ENCODE data around the gene XPR1.

Gene XPR1

DNA sequence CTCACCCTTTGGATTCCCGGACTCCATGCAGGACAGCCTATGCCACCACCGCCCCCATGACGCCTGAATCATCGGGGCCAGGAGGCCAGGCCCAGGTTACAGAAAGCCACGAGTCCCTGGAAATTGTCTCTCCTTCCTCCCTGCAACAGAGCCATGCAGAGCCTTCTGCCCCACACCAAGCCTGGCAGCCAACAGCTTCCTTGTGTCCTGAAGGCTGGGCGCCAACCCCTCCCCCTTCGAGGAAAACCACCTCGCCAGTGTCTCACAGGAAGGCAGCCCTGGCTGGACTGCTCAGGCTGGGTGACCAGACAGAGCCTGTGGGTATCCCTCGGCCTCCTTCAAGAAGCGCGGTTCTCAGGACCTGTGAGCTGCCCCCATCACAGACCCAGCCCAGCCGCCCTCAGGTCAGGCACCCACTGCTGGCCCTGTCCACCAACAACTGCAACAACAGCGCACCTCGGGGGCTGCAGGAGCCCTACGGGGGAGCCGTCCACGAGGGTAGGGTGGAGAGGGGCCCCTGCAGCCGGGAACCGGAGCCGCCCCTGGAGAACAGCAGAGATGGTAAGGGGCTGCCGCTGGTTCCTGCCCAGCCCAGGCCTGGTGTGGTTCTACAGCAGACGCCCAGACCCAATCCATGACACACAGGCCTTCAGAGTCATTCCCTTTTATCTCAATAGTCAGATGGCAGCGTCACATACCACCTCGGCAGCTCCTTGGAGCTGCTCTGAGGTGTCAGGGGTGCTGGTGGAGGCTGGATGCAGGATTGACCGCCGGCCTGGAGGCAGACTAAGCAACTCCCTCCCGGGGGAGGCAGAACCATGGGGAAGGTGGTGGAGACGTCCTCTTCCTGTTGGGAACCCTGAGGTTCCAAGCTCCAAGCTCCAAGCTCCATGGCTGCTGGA, 304.5 kb downstream of the XPR1 start:
- no peak for DNase-seq
- H3K9me3 ChIP-seq: no peaks in the 10 kb centered on the region
- H3K36me3 ChIP-seq: peaks cover 10% of the 10 kb centered on the region
- H3K4me1 ChIP-seq: peaks cover 6% of the 10 kb centered on the region
- TF ChIP-seq, protein P1, sequence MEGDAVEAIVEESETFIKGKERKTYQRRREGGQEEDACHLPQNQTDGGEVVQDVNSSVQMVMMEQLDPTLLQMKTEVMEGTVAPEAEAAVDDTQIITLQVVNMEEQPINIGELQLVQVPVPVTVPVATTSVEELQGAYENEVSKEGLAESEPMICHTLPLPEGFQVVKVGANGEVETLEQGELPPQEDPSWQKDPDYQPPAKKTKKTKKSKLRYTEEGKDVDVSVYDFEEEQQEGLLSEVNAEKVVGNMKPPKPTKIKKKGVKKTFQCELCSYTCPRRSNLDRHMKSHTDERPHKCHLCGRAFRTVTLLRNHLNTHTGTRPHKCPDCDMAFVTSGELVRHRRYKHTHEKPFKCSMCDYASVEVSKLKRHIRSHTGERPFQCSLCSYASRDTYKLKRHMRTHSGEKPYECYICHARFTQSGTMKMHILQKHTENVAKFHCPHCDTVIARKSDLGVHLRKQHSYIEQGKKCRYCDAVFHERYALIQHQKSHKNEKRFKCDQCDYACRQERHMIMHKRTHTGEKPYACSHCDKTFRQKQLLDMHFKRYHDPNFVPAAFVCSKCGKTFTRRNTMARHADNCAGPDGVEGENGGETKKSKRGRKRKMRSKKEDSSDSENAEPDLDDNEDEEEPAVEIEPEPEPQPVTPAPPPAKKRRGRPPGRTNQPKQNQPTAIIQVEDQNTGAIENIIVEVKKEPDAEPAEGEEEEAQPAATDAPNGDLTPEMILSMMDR (IDR thresholded peaks at IDR 0.05; ENCODE audit: low read depth, low read length): no peak
- no peak overlapping the region for H3K4me3 ChIP-seq (ENCODE audit: low read depth, low read length)
- no peaks in the 10 kb centered on the region for H3K27me3 ChIP-seq

DNA sequence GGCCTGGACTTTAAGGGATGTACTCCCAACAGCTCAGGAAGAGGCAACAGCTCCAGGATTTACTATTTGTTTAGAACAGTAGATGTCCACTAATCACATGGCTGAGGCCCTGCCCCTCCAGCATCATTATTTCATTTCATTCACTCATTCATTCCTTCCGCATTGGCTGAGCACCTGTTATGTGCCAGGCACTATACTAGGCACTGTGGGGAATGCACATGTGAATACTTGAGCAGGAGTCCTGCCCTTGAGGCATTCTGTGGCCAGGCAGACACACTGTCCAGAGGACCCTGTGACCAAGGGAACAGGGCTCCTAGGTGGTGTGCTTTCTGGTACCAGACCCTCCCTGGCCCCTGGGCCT, 305.2 kb downstream of the XPR1 start:
- no peak overlapping the region for H3K4me3 ChIP-seq (ENCODE audit: low read depth, low read length)
- peaks cover 10% of the 10 kb centered on the region for H3K36me3 ChIP-seq
- H3K4me1 ChIP-seq: no peaks in the 10 kb centered on the region
- H3K27me3 ChIP-seq: no peaks in the 10 kb centered on the region
- no peaks in the 10 kb centered on the region for H3K9me3 ChIP-seq
- TF ChIP-seq, protein P1 (IDR thresholded peaks at IDR 0.05; ENCODE audit: low read depth, low read length): no peak
- no peak for DNase-seq

DNA sequence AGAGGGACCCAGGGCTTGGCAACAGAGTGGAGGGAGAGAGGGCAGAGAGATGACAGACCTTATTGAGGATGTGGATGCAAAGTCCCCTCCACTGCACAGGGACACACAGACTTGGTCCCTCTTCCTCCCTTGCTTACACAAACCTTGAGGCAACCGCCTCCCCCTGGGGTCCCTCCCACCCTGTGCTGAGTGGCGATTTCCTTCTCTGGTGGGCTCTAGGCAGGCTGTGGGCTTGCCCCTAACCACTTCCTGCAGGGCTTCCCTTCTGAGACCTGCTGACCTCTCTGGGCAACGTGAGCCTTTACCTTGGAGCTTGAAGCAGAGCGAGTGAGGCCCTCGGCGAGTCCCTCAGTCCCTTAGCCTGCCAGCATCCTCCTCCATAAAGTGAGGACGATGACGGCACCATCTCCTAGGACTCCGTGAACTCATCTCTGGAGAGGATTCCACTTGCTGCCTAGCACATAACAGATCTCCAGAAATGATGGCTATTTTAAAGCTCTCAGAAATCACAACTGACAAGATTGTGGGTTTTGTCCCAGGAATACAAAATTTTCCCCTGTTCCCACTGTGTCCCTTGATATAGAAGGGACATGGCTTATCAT, 305.9 kb downstream of the XPR1 start:
- Histone ChIP-seq H3K36me3 (peaks cover 10% of the 10 kb centered on the region), H3K27me3 (no peaks in the 10 kb centered on the region), H3K9me3 (no peaks in the 10 kb centered on the region), H3K4me3 (ENCODE audit: low read depth, low read length) (no peak overlapping the region), H3K4me1 (no peaks in the 10 kb centered on the region)
- no peak for DNase-seq
- TF ChIP-seq, protein P1 (IDR thresholded peaks at IDR 0.05; ENCODE audit: low read depth, low read length): no peak

DNA sequence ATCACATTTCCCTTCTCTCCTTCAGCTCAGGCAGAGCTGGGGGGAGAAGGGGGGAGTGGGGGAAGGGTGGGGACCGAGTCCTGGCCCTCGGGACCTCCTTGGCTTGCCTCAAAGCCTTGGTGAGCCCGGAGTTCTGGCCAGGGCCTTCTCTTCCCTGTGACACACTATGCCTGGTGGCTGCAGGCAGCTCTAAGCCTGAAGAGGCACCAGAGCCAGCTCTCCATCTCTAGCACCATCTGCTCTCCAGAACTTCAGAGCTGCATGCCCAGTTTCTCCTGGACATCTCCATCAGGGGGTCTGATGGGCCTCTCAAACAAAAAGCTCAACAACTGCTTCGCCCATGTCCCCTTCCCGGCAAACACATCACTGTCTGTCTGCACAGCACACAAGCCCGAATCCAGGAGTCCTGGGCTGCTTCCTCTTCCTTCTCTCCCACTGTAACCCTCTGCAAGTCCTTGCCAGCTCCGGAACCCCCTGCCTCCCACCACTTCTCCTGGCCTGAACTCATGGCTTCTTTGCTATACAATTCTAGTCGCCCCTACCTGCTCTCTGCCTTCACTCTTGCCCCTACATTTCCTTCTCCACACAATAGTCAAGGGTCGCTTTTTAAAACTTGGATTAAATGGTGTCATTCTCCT, 307.4 kb downstream of the XPR1 start:
- H3K9me3 ChIP-seq: no peaks in the 10 kb centered on the region
- no peak overlapping the region for H3K4me3 ChIP-seq (ENCODE audit: low read depth, low read length)
- no peaks in the 10 kb centered on the region for H3K27me3 ChIP-seq
- H3K36me3 ChIP-seq: peaks cover 10% of the 10 kb centered on the region
- TF ChIP-seq, protein P1 (IDR thresholded peaks at IDR 0.05; ENCODE audit: low read depth, low read length): no peak
- DNase-seq: no peak
- no peaks in the 10 kb centered on the region for H3K4me1 ChIP-seq

DNA sequence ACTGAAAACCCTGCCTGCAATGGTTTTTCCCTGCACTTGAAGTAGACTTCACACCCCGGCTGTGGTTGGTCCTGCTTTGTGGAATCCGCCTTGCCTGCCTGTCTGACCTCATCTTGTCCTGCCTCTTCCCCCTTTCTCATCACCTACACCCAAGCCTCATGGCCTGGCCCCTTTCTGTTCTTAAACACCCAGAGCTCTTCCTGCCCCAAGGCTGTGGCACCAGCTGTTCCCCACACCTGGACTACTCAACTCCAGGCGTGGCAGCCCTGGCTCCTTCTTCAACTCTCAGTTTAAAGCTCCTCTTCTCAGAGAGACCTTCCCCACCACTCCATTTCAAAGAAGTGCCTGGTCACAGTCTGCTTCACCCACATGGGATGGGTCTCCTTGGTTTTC, 307.9 kb downstream of the XPR1 start:
- DNase-seq: no peak
- Histone ChIP-seq H3K4me3 (ENCODE audit: low read depth, low read length) (no peak overlapping the region), H3K9me3 (no peaks in the 10 kb centered on the region), H3K36me3 (peaks cover 10% of the 10 kb centered on the region), H3K4me1 (no peaks in the 10 kb centered on the region), H3K27me3 (no peaks in the 10 kb centered on the region)
- TF ChIP-seq, protein P1 (IDR thresholded peaks at IDR 0.05; ENCODE audit: low read depth, low read length): no peak

All from BE2C (cell line).